Ovary (tissue), 3 donors: Measurements from ENCODE around the gene ZNF415.

Experiments used
- CTCF ChIP-seq, 3 donors: fragments of 450-650 bp in 2 of 3; fragments of 200-600 bp in 1 of 3; IDR thresholded peaks; one replicate each; pipeline versions ENCODE4 v1.5.1 to v1.8.0; 2016 to 2022; ENCODE audit warnings: antibody characterized with exemption in 3 of 3, mild to moderate bottlenecking in 1 of 3
- EP300 ChIP-seq: sonication (generic); formaldehyde crosslinking; IDR thresholded peaks from one replicate; pipeline ENCODE4 v1.6.1; 2017; ENCODE audit warnings: antibody characterized with exemption
- POLR2A ChIP-seq: fragments of 450-650 bp; IDR thresholded peaks from one replicate; pipeline ENCODE4 v1.6.1; 2017; ENCODE audit warnings: antibody characterized with exemption, mild to moderate bottlenecking, moderate library complexity
- donor health status: DM: no; HTN: no; CAD: no.

DNA sequence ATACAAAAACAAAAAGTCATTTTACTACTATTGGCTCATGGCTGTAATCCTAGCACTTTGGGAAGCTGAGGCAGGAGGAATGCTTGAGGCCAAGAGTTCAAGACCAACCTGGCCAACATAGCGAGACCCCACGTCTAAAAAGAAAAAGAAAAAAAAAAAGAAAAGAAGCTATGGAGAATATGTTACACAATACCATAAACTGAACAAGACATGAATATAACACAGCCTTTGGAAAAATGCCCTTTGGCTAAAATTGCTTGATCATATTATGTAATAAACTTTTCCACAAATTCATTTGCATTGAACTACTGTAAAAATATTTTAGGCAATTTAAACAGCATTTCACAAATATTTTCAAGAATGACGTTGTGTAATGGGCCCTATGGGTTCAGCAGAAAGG lies 3.7 kb upstream of the ZNF415 start:
- TF ChIP-seq POLR2A: no peak
- no peak for TF ChIP-seq CTCF (IDR thresholded peaks at IDR 0.05)
- no peak for TF ChIP-seq EP300
